ENCODE data around the gene ADCY2. TPM values are rescaled to one million over a fixed set of nuclear protein-coding genes. Genes with fewer than 3 reads are reported as not detected.

Gene ADCY2
- total and polyA plus RNA-seq, 2 of the 13 experiments (the other 11 are each of a cell fraction or from before 2014, with no cell fraction given): not detected

GRCh38 chr5:7500256-7500655 is 104.3 kb downstream of the ADCY2 start (continued):
- no peak for TF ChIP-seq REST (IDR thresholded peaks at IDR 0.05; ENCODE audit: borderline replicate concordance in 1 of 2, low read depth in 1 of 2, low read length in 2 of 2)
- TF ChIP-seq KAT8 (CRISPR knock-in tag; IDR thresholded peaks at IDR 0.05): no peak
- TF ChIP-seq ZNF557 (CRISPR knock-in tag; IDR thresholded peaks at IDR 0.05): no peak
- TF ChIP-seq MYC (CRISPR knock-in tag; IDR thresholded peaks at IDR 0.05; ENCODE audit: borderline replicate concordance): no peak

DNA sequence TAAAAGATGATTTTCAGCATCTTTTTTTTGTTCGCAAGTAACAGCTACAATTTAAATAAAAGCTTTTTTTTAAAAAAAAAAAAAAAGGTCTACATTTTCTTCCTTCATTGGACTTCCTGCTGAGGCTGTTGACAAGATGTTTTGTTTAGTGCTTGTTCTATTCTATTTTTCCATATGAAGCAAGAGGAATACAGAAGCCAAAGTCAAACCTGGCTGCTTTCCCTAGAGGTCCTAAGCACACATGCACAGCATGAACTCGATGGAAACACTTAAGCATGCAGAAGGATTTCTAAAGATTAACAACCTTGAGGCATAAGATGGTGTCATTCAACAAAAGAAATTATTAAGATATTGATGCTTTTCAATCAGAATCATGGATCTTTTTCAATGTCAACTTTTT is 105.1 kb downstream of the ADCY2 start:
- in situ Hi-C loops (cut with HindIII; ENCODE audit: extremely low pct_ligation_motif_present, low pct_unique_long_range_greater_than_20kb) (no loop called here), intact Hi-C loops (cut with micrococcal nuclease; ENCODE audit: unreplicated experiment) (no loop called here)
- H3K79me2 ChIP-seq (ENCODE audit: insufficient read depth, low read length): no peaks in the 10 kb centered on the region
- H2AFZ ChIP-seq (ENCODE audit: low read length): no peak overlapping the region
- H3K9me3 ChIP-seq (ENCODE audit: low read length): no peaks in the 10 kb centered on the region
- no peaks in the 10 kb centered on the region for H4K20me1 ChIP-seq (ENCODE audit: insufficient read depth, low read length)
- H3K27me3 ChIP-seq (ENCODE audit: control insufficient read depth in 1 of 2, insufficient read depth in 2 of 2, low read length in 2 of 2): no peaks in the 10 kb centered on the region
- H3K36me3 ChIP-seq (replicated peaks in 1 of 2; ENCODE audit: control insufficient read depth in 1 of 2, insufficient read depth in 2 of 2, low read length in 2 of 2): no peaks in the 10 kb centered on the region
- DNase-seq (ENCODE audit: low spot score): no peak
- no peak overlapping the region for H3K4me3 ChIP-seq (replicated peaks in 1 of 3; ENCODE audit: insufficient read depth in 1 of 3, low read depth in 2 of 3, low read length in 3 of 3)
- WGBS (ENCODE audit: low lambda C conversion rate): 46% methylated on average over 2 of the region's 2 CpGs
- H3K27ac ChIP-seq (ENCODE audit: extremely low read length, insufficient read depth, low read length): no peak overlapping the region
- ChIA-PET CTCF (ENCODE audit: low intra/inter-chr PET ratio, low total read pairs) (no interaction called here), POLR2A (no interaction called here)
- BruUV-seq (replicated peaks): no TSS peak
- H3K4me2 ChIP-seq (ENCODE audit: low read depth, low read length): no peak overlapping the region
- FAIRE-seq: no peak
- ATAC-seq: no peak
- TF ChIP-seq ZNF20 (CRISPR knock-in tag; IDR thresholded peaks at IDR 0.05) (no peak), MED13 (CRISPR knock-in tag; IDR thresholded peaks at IDR 0.05) (no peak), ZBTB33 (CRISPR knock-in tag; IDR thresholded peaks at IDR 0.05) (no peak), ZBTB1 (CRISPR knock-in tag; IDR thresholded peaks at IDR 0.05; ENCODE audit: borderline replicate concordance) (no peak), ZNF350 (CRISPR knock-in tag; IDR thresholded peaks at IDR 0.05; ENCODE audit: borderline replicate concordance, low read depth) (no peak), ZNF160 (CRISPR knock-in tag; IDR thresholded peaks at IDR 0.05) (no peak), ZNF451 (CRISPR knock-in tag; IDR thresholded peaks at IDR 0.05) (no peak), ZNF205 (CRISPR knock-in tag; IDR thresholded peaks at IDR 0.05) (no peak), ZNF652 (CRISPR knock-in tag; IDR thresholded peaks at IDR 0.05; ENCODE audit: borderline replicate concordance, low read depth) (no peak)
- H3K4me1 ChIP-seq (ENCODE audit: insufficient read depth, low read length): no peaks in the 10 kb centered on the region
- H3K9ac ChIP-seq (ENCODE audit: insufficient read depth, low read depth, low read length): no peak overlapping the region
